AG10803 (cell line): ENCODE data around the gene AHRR.

Source experiments
- DNase-seq: peaks from one replicate; pipeline ENCODE4 v3.0.0; 2010; ENCODE audit warnings: low read depth
- H3K4me3 ChIP-seq: 2 replicates; pipeline ENCODE4 v1.5.1; 2011; ENCODE audit warnings: mild to moderate bottlenecking, low read length, control low read depth
- CTCF ChIP-seq: conservative IDR thresholded peaks from 2 replicates; pipeline ENCODE4 v1.5.1; 2011; ENCODE audit warnings: mild to moderate bottlenecking, low read length, control low read depth, inconsistent platforms

The AHRR gene

DNA sequence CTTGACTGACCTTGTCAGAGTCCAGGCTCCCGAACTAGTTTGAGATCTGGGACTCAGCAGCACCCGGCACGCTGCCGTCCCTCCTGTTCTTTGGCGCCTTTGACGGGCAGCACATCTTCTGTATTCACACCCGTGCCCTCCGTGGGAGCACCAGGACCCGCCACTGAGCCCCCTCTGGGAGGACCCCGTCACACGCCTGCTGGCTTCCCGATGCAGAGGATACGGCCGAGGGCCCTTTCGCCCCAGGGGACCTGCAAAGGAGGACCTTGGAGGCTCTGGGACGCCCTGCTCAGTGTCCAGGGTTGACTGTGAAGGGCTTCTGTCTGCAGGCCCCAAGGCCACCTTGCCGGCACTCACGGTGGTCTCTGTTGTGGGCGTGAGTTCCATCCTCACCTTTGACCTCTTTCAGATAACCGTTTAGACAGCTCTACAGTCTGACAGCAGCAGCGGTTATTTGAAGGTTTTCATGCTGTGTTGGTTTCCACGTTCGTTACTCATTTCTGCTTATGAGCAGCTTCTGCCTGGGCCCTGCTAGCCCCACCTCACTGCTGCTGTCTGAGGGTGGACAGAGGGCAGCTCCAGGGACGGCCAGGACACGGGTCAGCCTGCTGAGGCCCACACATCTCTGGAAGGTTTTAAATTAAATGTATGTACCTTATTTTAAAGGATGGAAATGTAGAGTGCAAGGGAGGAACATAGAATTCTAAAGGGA, 108.9 kb downstream of the AHRR start:
- H3K4me3 ChIP-seq, result no peak overlapping the region
- no peak for DNase-seq
- no peak for TF ChIP-seq CTCF

- peak; percentile 45 for DNase-seq
- TF ChIP-seq CTCF, result peak; percentile 67
- no peak overlapping the region for H3K4me3 ChIP-seq
Observed at GRCh38 chr5:431001-431710, 109.6 kb downstream of the AHRR start.

DNA sequence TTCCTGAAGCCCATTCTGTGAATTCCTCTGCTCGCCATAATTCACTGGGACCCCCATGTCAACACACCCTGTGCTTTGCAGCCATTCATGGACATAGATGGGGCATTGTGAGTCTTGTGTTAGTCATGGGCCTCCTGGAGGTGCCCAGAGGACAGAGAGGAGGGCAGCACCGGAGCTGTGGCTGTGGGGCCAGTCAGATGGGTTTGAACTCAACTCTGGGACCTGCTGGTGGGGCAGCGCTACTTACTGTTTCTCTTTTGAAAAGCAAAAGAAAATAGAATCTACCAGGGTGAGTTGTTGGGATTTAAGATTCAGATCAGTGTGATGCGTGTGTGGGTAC, 110.2 kb downstream of the AHRR start:
- no peak overlapping the region for H3K4me3 ChIP-seq
- TF ChIP-seq CTCF, result no peak
- DNase-seq, result no peak

DNA sequence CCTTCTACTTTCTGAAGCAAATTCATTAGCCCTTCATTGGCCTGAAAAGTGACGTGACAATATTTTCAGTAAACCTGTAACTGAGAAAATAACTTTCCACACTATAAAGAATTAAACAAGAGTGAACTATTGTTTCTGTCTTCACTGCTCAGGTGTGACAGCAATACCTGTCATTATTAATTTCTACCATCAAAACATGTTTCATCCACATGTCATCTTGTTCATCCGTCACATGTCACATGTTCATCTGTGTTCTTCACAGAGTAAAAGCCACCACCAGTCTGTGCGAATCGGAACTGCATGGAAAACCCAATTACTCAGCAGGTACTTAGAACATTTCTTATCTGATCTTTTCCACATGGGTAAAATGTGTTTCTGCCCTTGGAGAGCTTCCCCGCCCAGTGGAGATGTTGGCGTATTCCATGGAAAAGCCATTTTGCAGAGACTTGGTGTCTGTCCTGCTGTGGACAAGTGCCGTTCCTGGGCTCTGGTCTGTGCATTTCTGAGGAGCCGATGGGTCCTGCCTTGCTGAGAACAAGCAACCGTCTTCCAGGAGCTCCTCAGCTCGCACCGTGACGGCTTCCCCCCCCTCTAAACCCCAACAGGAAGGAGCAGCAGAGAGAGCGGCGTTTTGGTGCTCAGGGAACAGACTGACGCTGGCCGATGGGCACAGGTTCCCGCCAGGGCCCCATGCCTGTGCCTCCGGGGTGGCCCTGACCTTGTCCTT, 110.8 kb downstream of the AHRR start:
- TF ChIP-seq CTCF, result no peak
- no peak for DNase-seq
- no peak overlapping the region for H3K4me3 ChIP-seq

DNA sequence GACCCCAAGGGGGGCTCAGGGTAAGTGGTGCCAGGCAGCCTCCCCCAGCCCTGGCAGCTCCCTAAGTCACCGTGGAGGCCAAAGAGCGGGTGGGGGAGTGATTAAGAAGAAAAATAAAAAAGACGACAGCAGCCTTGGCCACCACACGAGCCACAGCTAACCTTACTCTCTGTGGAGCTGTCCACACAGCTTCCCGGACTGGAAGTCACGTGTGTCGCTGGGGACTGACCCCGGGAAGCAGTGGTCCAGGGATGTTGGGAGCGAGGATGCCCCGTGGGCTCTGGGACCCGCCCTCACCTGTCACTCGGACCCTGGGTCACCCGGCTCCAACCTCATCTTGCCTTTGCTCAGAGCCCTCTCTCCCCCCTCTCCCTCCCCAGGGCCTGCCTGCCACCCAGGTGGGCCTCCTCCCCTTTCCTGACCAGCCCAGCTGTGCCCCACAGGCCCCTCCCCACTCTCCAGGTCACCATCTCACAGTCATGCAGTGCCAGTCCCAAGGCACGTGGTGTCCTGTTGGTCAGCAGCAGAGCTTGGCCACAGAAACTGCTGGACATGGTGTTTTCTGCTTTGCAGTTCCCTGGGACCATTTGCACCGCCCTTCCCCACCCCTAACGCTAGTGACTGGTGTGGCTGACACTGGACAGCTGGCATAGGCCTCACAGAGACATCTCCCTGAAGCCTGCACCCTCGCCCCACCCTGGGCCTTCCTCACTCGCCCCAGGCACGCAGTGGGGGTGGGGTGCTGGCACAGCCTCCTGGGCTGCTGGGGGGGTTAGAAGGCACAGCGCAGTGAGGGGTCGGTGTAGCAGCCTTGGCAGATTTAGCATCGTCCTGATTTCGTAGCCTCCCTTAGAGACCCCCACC, 111.6 kb downstream of the AHRR start:
- no peak for TF ChIP-seq CTCF
- DNase-seq, result no peak
- no peak overlapping the region for H3K4me3 ChIP-seq

- no peak overlapping the region for H3K4me3 ChIP-seq
- TF ChIP-seq CTCF, result no peak
- DNase-seq, result no peak
Observed at GRCh38 chr5:433836-434235, 112.3 kb downstream of the AHRR start.
